ENCODE results near the gene GPR153. TPM values are rescaled to one million over a fixed set of nuclear protein-coding genes. Genes with fewer than 3 reads are reported as not detected.

GPR153 gene
- total and polyA plus RNA-seq, 2 of the 13 experiments (the other 11 are each of a cell fraction or from before 2014, with no cell fraction given) = 0.22 to 0.31 TPM

- TF ChIP-seq REST (IDR thresholded peaks at IDR 0.05; ENCODE audit: borderline replicate concordance in 1 of 2, low read depth in 1 of 2, low read length in 2 of 2) (no peak; a peak in 1 of 4 replicates), ZFX (CRISPR knock-in tag; IDR thresholded peaks at IDR 0.05; ENCODE audit: low read depth) (peak; percentile 100), POGK (CRISPR knock-in tag; conservative IDR thresholded peaks at IDR 0.05) (peak; percentile 59; the same call in 1 of the 2 replicates), ZNF607 (CRISPR knock-in tag; IDR thresholded peaks at IDR 0.05; ENCODE audit: borderline replicate concordance) (peak; percentile 63; the same call in 1 of the 2 replicates), ZNF276 (CRISPR knock-in tag; IDR thresholded peaks at IDR 0.05; ENCODE audit: low read depth) (no peak), TBP (CRISPR knock-in tag; IDR thresholded peaks at IDR 0.05) (0 out of 2 replicates have a peak, but pooled peaks have one; percentile 86), ZBTB44 (CRISPR knock-in tag; IDR thresholded peaks at IDR 0.05) (no peak), WIZ (CRISPR knock-in tag; IDR thresholded peaks at IDR 0.05) (no peak), ZNF446 (CRISPR knock-in tag; IDR thresholded peaks at IDR 0.05) (peak; percentile 35), NONO (IDR thresholded peaks at IDR 0.05) (no peak), NONO (CRISPR knock-in tag; conservative IDR thresholded peaks at IDR 0.05) (peak; percentile 85), ZNF766 (CRISPR knock-in tag; IDR thresholded peaks at IDR 0.05; ENCODE audit: borderline replicate concordance) (peak; percentile 88; the same call in 1 of the 2 replicates), MYNN (CRISPR knock-in tag; IDR thresholded peaks at IDR 0.05; ENCODE audit: low read depth) (peak; percentile 84; the same call in 1 of the 2 replicates), NFKB2 (CRISPR knock-in tag; IDR thresholded peaks at IDR 0.05; ENCODE audit: borderline replicate concordance) (peak; percentile 84), ZNF773 (CRISPR knock-in tag; IDR thresholded peaks at IDR 0.05; ENCODE audit: borderline replicate concordance) (0 out of 2 replicates have a peak, but pooled peaks have one; percentile 46), ATRX (CRISPR knock-in tag; IDR thresholded peaks at IDR 0.05; ENCODE audit: borderline replicate concordance) (no peak), ZNF251 (CRISPR knock-in tag; IDR thresholded peaks at IDR 0.05) (no peak)
These were observed 61.4 kb downstream of the GPR153 start, which contains the start of gene RPL22 (continued) for GRCh38 chr1:6199298-6200187.

Data from HepG2 (cell line).